HG03565 (cell line): ENCODE results near the gene ANKRD9.

Experiments
- ATAC-seq: cut with Tn5 transposase; IDR thresholded peaks from one replicate; pipeline ENCODE4 v1.9.1; 2021; ENCODE audit warnings: mild to moderate bottlenecking, moderate library complexity; ENCODE audit not compliant: unreplicated experiment

Gene ANKRD9

GRCh38 chr14:102479777-102480176, 29.8 kb downstream of the ANKRD9 start:
- ATAC-seq: no peak

- ATAC-seq: no peak
Observed at GRCh38 chr14:102479107-102479506, 30.5 kb downstream of the ANKRD9 start.

- ATAC-seq: no peak
Observed at GRCh38 chr14:102474934-102475333, 34.6 kb downstream of the ANKRD9 start.

- no peak for ATAC-seq
Observed at GRCh38 chr14:102473559-102473958, 36.0 kb downstream of the ANKRD9 start.

- ATAC-seq: no peak
Observed at GRCh38 chr14:102472791-102473150, 36.8 kb downstream of the ANKRD9 start.

- no peak for ATAC-seq
Observed at GRCh38 chr14:102471921-102472790, 37.4 kb downstream of the ANKRD9 start.

GRCh38 chr14:102469261-102469660, 40.3 kb downstream of the ANKRD9 start:
- no peak for ATAC-seq

- ATAC-seq: no peak
Observed at GRCh38 chr14:102464846-102465341, 44.7 kb downstream of the ANKRD9 start.

GRCh38 chr14:102464006-102464405, 45.6 kb downstream of the ANKRD9 start:
- ATAC-seq: no peak

GRCh38 chr14:102462391-102462790, 47.2 kb downstream of the ANKRD9 start:
- no peak for ATAC-seq

- ATAC-seq: no peak
Observed at GRCh38 chr14:102461490-102462338, 47.9 kb downstream of the ANKRD9 start.

GRCh38 chr14:102457509-102457908, 52.1 kb downstream of the ANKRD9 start:
- ATAC-seq: no peak

- no peak for ATAC-seq
Observed at GRCh38 chr14:102454711-102455110, 54.9 kb downstream of the ANKRD9 start.

- ATAC-seq: no peak
Observed at GRCh38 chr14:102452302-102452701, 57.3 kb downstream of the ANKRD9 start.
